NCI-H2029 treated with DMSO at 0.1 percent for 48 hours (cell line): Measurements from ENCODE around the gene TADA1.
A peak's percentile ranks its signal among the peaks of the same experiment; 100 is the strongest.
"Not testable (repeated sequence)": the region's sequence is repeated elsewhere in the genome, so short reads cannot be mapped to it uniquely, and the experiment has no call there.

Experiments used
- DNase-seq: peaks from one replicate; lab custom pipeline; 2025; lab: John Stamatoyannopoulos, UW

TADA1 gene

GRCh38 chr1:166889776-166890175 is 13.7 kb upstream of the TADA1 start:
- no peak for DNase-seq

- no peak for DNase-seq
Observed at GRCh38 chr1:166888373-166889111, 12.5 kb upstream of the TADA1 start.

DNA sequence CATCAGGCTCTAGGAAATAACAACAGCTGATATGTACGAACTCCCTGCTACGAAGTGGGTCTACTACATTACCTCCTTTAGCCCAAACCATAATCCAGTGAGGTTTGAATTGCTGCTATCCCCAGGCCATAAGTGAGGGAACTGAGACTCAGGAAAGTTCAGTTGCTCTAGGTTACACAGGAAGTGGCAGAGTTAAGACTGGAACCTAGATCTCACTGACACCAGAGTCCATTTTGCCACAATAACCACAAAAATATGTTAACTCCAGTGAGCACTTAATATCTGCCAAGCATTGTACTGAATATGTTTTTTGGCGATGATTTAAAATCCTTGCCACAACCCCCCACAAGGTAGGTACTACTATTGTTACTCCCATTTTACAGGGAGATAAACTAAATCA is 8.9 kb upstream of the TADA1 start:
- no peak for DNase-seq

DNA sequence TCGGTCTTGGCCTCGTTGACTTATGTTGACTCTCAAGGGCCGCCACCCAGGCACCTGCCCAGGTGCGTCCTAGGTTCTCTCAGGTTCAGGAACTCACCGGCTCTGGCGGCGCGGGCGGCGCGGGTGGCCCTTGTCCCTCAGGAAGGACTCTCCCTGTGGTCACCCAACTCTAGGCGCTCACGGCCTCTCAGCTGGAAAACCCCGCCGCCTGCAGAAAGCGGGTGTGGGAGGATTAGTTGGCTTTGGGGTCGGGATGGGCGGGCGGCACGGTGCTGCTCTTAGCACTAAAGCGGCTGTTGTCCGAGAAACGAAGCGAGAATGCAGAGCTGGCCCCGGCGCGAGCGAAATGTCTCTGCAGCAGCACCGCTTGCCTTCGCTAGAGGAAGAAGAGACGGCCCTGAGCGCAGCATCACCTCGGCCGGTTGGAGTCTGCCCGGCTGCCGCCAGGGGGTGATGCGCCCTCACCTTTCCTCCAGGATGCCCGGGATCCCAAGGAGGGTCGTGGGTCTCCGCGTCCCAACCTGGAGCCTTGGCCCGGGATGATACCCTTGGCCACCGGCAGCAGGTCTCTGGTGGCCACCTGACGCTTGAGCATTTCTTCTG is 8.1 kb upstream of the TADA1 start:
- peak; percentile 5 for DNase-seq

GRCh38 chr1:166882893-166883292 is 6.8 kb upstream of the TADA1 start:
- no peak for DNase-seq

DNA sequence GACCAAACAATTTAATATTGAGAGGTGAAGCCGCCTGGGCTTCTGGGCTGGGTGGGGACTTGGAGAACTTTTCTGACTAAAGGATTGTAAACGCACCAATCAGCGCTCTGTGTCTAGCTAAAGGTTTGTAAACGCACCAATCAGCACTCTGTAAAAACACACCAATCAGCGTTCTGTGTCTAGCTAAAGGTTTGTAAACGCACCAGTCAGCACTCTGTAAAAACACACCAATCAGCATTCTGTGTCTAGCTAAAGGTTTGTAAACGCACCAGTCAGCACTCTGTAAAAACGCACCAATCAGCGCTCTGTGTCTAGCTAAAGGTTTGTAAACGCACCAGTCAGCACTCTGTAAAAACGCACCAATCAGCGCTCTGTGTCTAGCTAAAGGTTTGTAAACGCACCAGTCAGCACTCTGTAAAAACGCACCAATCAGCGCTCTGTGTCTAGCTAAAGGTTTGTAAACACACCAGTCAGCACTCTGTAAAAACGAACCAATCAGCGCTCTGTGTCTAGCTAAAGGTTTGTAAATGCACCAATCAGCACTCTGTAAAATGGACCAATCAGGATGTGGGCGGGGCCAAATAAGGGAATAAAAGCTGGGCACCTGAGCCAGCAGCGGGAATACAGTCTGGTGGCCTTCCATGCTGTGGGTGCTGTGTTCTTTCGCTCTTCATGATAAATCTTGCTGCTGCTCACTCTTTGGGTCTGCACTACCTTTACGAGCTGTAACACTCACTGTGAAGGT is 2.3 kb upstream of the TADA1 start:
- DNase-seq = not testable (repeated sequence)

DNA sequence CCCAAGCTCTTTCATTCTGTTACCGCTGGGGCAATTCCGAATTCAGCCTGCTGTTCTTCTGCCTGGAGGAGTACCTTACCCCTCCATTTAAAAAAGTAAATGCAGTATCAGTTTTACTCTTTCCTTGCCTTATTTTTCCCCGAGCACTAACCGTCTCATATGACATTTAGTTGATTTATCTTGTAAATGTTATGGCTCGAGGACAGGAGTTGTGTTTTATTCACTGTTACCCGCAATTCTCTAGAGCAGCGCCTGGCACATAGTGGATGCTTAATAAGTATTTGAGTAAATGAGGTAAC is 425 bp upstream of the TADA1 start:
- no peak for DNase-seq

- DNase-seq = no peak
Observed at GRCh38 chr1:166875302-166875733, 746 bp downstream of the TADA1 start.

DNA sequence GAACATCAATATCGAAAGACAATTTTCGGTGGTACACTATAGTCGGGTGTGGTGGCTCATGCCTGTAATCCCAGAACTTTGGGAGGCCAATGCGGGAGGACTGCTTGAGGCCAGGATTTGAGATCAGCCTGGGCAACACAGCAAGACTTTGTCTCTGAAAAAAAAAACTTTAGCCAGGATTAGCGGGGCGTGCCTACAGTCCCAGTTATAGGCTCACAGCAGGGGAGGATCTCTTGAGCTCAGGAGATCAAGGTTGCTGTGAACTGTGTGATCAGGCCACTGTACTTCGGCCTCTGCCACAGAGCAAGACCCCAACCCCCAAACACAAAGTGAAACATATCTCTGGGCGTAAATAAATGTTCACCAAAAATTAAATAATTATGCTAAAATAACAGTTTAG is 1.6 kb downstream of the TADA1 start:
- no peak for DNase-seq

GRCh38 chr1:166870584-166870983 is 5.5 kb downstream of the TADA1 start:
- no peak for DNase-seq

DNA sequence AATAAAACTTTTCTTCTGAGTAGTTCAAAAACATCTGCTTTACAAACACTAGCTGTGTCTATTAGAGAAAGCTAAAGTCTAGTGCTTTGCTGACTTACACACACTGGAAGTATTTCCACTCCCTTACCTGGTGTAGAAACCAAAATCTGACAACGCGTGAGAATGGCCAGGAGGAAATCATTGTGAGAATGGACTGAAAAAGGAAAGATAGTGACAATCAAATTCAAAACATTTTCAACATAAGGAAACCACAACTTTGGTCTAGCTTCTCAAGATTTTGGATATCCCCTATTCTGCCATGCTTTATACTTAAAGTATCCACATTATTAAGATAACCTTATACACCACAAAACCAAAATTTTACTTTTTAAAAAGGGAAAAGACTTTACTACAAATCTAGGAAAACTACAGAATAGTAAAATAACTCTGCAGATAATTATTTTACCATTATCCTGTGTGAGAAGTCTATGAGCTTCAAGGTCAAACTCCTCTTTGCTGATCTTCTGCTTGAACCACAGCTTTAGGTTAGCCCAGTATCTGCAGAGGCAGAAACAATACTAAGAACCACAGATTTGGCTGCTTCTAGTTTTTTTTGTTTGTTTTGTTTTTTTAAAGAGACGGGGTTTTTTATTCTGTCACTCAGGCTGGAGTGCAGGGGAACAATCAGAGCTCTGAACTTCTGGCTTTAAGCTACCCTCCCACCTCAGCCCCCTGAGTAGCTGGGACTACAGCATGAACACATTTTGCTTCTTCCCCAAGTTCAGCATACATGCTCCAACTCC is 6.6 kb downstream of the TADA1 start:
- DNase-seq = no peak

DNA sequence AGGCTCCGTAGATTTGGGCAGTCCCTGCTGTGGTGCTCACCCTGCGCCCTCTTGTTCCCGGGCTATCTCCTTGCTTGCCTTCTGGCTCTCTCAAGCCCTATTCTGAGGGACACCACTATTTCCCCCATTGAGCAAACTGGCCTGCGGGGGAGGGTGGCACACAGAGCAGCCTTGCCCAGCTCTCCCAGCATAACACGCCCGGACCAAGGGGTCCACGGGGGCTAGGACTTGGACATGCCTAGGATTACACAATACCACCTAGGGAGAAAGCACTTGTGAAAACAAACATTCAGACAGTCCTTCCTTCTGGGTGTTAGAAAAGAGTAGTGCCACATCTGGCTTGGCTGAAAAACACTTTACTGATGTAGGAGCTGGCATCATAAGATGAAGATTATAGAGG is 7.4 kb downstream of the TADA1 start:
- DNase-seq = no peak

- DNase-seq = no peak
Observed at GRCh38 chr1:166865926-166866325, 10.1 kb downstream of the TADA1 start.

GRCh38 chr1:166859597-166859996 is 16.5 kb downstream of the TADA1 start:
- no peak for DNase-seq

DNA sequence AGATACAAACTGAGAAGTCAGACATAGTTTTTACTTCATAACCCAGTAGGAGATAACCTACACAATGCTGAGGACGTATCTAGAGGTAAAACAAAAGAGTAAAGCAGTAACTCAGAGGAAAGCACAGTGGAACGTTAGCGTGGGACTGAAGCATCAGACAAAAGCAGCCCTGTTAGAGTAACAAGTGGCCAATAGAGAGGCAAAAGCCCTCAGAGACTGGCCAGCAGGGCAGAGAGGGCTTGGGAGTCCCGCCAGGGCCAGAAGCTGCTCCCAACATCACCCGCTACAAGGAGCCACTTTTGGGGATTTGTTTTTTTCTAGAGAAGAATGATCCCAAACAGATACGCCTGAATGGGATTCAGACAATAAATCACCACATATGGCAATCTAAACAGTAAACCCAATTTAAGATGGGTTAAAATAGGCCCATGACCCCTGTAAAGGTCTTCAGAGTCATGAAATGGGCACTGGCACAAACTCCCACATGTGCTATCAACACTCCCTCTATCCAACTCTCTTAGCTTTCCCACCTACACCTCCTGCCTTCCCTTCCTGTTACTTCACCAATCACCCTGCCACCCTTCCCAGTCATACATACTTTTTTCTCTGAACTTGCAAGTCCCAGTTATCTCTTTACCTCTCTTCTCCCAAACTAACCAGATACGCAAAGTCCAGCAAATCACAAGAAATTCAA is 17.2 kb downstream of the TADA1 start:
- DNase-seq = no peak

GRCh38 chr1:166857995-166858394 is 18.1 kb downstream of the TADA1 start:
- DNase-seq = no peak

- DNase-seq = no peak
Observed at GRCh38 chr1:166855558-166855957, 20.5 kb downstream of the TADA1 start.

- no peak for DNase-seq
Observed at GRCh38 chr1:166852918-166853317, 23.1 kb downstream of the TADA1 start.

- no peak for DNase-seq
Observed at GRCh38 chr1:166849135-166849534, 26.9 kb downstream of the TADA1 start.

GRCh38 chr1:166848193-166848592 is 27.9 kb downstream of the TADA1 start:
- DNase-seq = no peak

- no peak for DNase-seq
Observed at GRCh38 chr1:166844791-166845190, 31.3 kb downstream of the TADA1 start.
